Esophagus muscularis mucosa (tissue), 4 donors: Measurements from ENCODE around the gene LRWD1. TPM values are rescaled to one million over a fixed set of nuclear protein-coding genes. Genes with fewer than 3 reads are reported as not detected.
"Not testable (repeated sequence)": the region's sequence is repeated elsewhere in the genome, so short reads cannot be mapped to it uniquely, and the experiment has no call there.

Experiments used
- DNase-seq: peaks from one replicate; pipeline ENCODE4 v3.0.0-alpha.2; 2017; ENCODE audit errors: extremely low spot score
- H3K27ac ChIP-seq, 4 donors: fragments of 200-600 bp; sonication (generic); replicated peaks in 1 of 4; 1 replicate in 3 of 4; 2 replicates in 1 of 4; pipeline ENCODE4 v1.5.1; 2016 to 2019; ENCODE audit warnings: mild to moderate bottlenecking in 1 of 4
- H3K27me3 ChIP-seq, 4 donors: fragments of 200-600 bp; sonication (generic); one replicate each; pipeline versions ENCODE4 v1.5.1 to v1.6.0; 2016 to 2019
- H3K36me3 ChIP-seq, 4 donors: fragments of 200-600 bp; sonication (generic); one replicate each; pipeline ENCODE4 v1.5.1; 2016 to 2019
- H3K4me1 ChIP-seq, 4 donors: fragments of 200-600 bp; sonication (generic); one replicate each; pipeline ENCODE4 v1.5.1; 2016 to 2019
- H3K4me3 ChIP-seq, 4 donors: fragments of 200-600 bp; sonication (generic); 1 replicate in 2 of 4; 2 replicates in 2 of 4; pipeline ENCODE4 v1.5.1; 2016 to 2019; ENCODE audit warnings: mild to moderate bottlenecking in 4 of 4, moderate library complexity in 1 of 4
- H3K9me3 ChIP-seq, 4 donors: fragments of 200-600 bp; sonication (generic); 1 replicate in 3 of 4; 2 replicates in 1 of 4; pipeline ENCODE4 v1.5.1; 2016 to 2019
- WGBS: methylation state at CpG from one replicate; pipeline ENCODE4 v1.1.5; 2018; 5-methylcytosine and 5-hydroxymethylcytosine counted together
- intact Hi-C: fragments of 100-400 bp; cut with DNase I; formaldehyde crosslinking; loops from one replicate; pipeline ENCODE4 v1.15.1; 2023
- total RNA-seq, 4 donors: library from RNA; depleted of rRNA; stranded (reverse); fragments of >200 nt; gene quantifications; one replicate each; pipeline versions ENCODE4 v1.1.0 to v1.2.1, GENCODE V29; 2016

Gene LRWD1
- total RNA-seq, 4 donors from 2014 or later: 10.0 to 32.7 (median 17.0) TPM

GRCh38 chr7:102517550-102518147 lies 52.9 kb downstream of the LRWD1 start, which contains the start of gene RASA4B:
Gene RASA4B (minus strand): TSS chr7:102517777. CDS start chr7:102517710, 67 bp downstream.
- H3K27me3 ChIP-seq, intact Hi-C loops, DNase-seq, H3K27ac ChIP-seq, H3K4me1 ChIP-seq, H3K9me3 ChIP-seq, H3K36me3 ChIP-seq: not testable (repeated sequence)
- H3K4me3 ChIP-seq: peak within 1 kb of the TSS in 3 of 4 donors; percentile 37 to 55 (median 41)
- no CpG with 5 or more reads among the region's 61 CpGs for WGBS

GRCh38 chr7:102520797-102521196 lies 56.0 kb downstream of the LRWD1 start:
- H3K9me3 ChIP-seq, H3K4me3 ChIP-seq, DNase-seq, H3K27ac ChIP-seq, H3K4me1 ChIP-seq, H3K27me3 ChIP-seq, H3K36me3 ChIP-seq, intact Hi-C loops: not testable (repeated sequence)
- no CpG with 5 or more reads among the region's 5 CpGs for WGBS

Other genes starting within 250 kb of the LRWD1 start
- 10 to 100 TPM in 1 of 4 donors, 1 to 10 TPM in 3; 3.7 to 10.9 (median 8.9) TPM for gene SH2B2, start 178.1 kb upstream of the LRWD1 start, total RNA-seq
- gene SPDYE6, start 108.5 kb upstream of the LRWD1 start, total RNA-seq: not detected
- 10 to 100 TPM; 14.7 to 21.6 (median 19.2) TPM for gene PRKRIP1, start 68.6 kb upstream of the LRWD1 start, total RNA-seq
- gene ORAI2, start 31.4 kb upstream of the LRWD1 start, total RNA-seq: 10 to 100 TPM in 3 of 4 donors, 1 to 10 TPM in 1; 6.2 to 16.0 (median 12.3) TPM
- 10 to 100 TPM in 3 of 4 donors, 1 to 10 TPM in 1; 8.3 to 19.4 (median 16.0) TPM for gene ALKBH4, start 121 bp upstream of the LRWD1 start, total RNA-seq
- 10 to 100 TPM; 20.7 to 31.1 (median 25.8) TPM for gene POLR2J, start 13.9 kb downstream of the LRWD1 start, total RNA-seq
- 10 to 100 TPM in 3 of 4 donors, 1 to 10 TPM in 1; 4.2 to 39.2 (median 18.5) TPM for gene RASA4B, start 52.8 kb downstream of the LRWD1 start, total RNA-seq
- gene UPK3BL2, start 78.7 kb downstream of the LRWD1 start, total RNA-seq: 1 to 10 TPM; 1.2 to 7.1 (median 2.0) TPM
- not detected for gene SPDYE2, start 86.2 kb downstream of the LRWD1 start, total RNA-seq
- gene POLR2J3, start 107.6 kb downstream of the LRWD1 start, total RNA-seq: 10 to 100 TPM in 2 of 4 donors, 1 to 10 TPM in 2; 6.3 to 15.6 (median 11.0) TPM
- gene RASA4, start 151.8 kb downstream of the LRWD1 start, total RNA-seq: 10 to 100 TPM; 32.0 to 73.9 (median 39.7) TPM
- 10 to 100 TPM; 15.9 to 36.4 (median 18.6) TPM for gene UPK3BL1, start 177.8 kb downstream of the LRWD1 start, total RNA-seq
- gene SPDYE2B, start 185.3 kb downstream of the LRWD1 start, total RNA-seq: not detected
- gene POLR2J2, start 206.7 kb downstream of the LRWD1 start, total RNA-seq: 1 to 10 TPM in 3 of 4 donors, under 1 TPM in 1; 0.45 to 3.7 (median 1.9) TPM